ENCODE results near the gene GALNT2.
A peak's percentile ranks its signal among the peaks of the same experiment; 100 is the strongest.

GALNT2 gene

GRCh38 chr1:230207598-230207997 lies 140.6 kb downstream of the GALNT2 start:
- Histone ChIP-seq H3K9ac (ENCODE audit: low read depth, low read length) (no peak overlapping the region), H3K4me1 (ENCODE audit: control insufficient read depth, insufficient read depth, low read length) (no peaks in the 10 kb centered on the region), H3K4me3 (ENCODE audit: low read length) (no peak overlapping the region), H3K4me2 (ENCODE audit: low read length) (no peak overlapping the region), H3K9me3 (replicated peaks; ENCODE audit: low read length) (no peaks in the 10 kb centered on the region), H3K27me3 (ENCODE audit: control insufficient read depth, insufficient read depth, low read length) (no peaks in the 10 kb centered on the region), H3K36me3 (ENCODE audit: insufficient read depth, low read length) (peaks cover 16% of the 10 kb centered on the region)

- Histone ChIP-seq H3K9ac (ENCODE audit: low read depth, low read length) (no peak overlapping the region), H3K4me2 (ENCODE audit: low read length) (no peak overlapping the region), H3K9me3 (replicated peaks; ENCODE audit: low read length) (no peaks in the 10 kb centered on the region), H3K27me3 (ENCODE audit: control insufficient read depth, insufficient read depth, low read length) (no peaks in the 10 kb centered on the region), H3K4me1 (ENCODE audit: control insufficient read depth, insufficient read depth, low read length) (no peaks in the 10 kb centered on the region), H3K36me3 (ENCODE audit: insufficient read depth, low read length) (peaks cover 10% of the 10 kb centered on the region), H3K4me3 (ENCODE audit: low read length) (no peak overlapping the region)
Observed at GRCh38 chr1:230208619-230209261, 141.7 kb downstream of the GALNT2 start.

- H3K4me1 ChIP-seq (ENCODE audit: control insufficient read depth, insufficient read depth, low read length), result peaks cover 12% of the 10 kb centered on the region
- H3K36me3 ChIP-seq (ENCODE audit: insufficient read depth, low read length), result no peaks in the 10 kb centered on the region
- H3K27me3 ChIP-seq (ENCODE audit: control insufficient read depth, insufficient read depth, low read length), result no peaks in the 10 kb centered on the region
- no peak overlapping the region for H3K4me2 ChIP-seq (ENCODE audit: low read length)
- no peak overlapping the region for H3K4me3 ChIP-seq (ENCODE audit: low read length)
- H3K9ac ChIP-seq (ENCODE audit: low read depth, low read length), result no peak overlapping the region
- H3K9me3 ChIP-seq (replicated peaks; ENCODE audit: low read length), result no peaks in the 10 kb centered on the region
Observed at GRCh38 chr1:230210326-230210980, 143.4 kb downstream of the GALNT2 start.

GRCh38 chr1:230210981-230211336 lies 143.9 kb downstream of the GALNT2 start:
- no peak overlapping the region for H3K4me3 ChIP-seq (ENCODE audit: low read length)
- no peaks in the 10 kb centered on the region for H3K36me3 ChIP-seq (ENCODE audit: insufficient read depth, low read length)
- H3K27me3 ChIP-seq (ENCODE audit: control insufficient read depth, insufficient read depth, low read length), result no peaks in the 10 kb centered on the region
- H3K9me3 ChIP-seq (replicated peaks; ENCODE audit: low read length), result no peaks in the 10 kb centered on the region
- no peak overlapping the region for H3K9ac ChIP-seq (ENCODE audit: low read depth, low read length)
- H3K4me1 ChIP-seq (ENCODE audit: control insufficient read depth, insufficient read depth, low read length), result peaks cover 15% of the 10 kb centered on the region
- H3K4me2 ChIP-seq (ENCODE audit: low read length), result no peak overlapping the region

- Histone ChIP-seq H3K9me3 (replicated peaks; ENCODE audit: low read length) (no peaks in the 10 kb centered on the region), H3K9ac (ENCODE audit: low read depth, low read length) (no peak overlapping the region), H3K36me3 (ENCODE audit: insufficient read depth, low read length) (no peaks in the 10 kb centered on the region), H3K4me2 (ENCODE audit: low read length) (no peak overlapping the region), H3K27me3 (ENCODE audit: control insufficient read depth, insufficient read depth, low read length) (no peaks in the 10 kb centered on the region), H3K4me1 (ENCODE audit: control insufficient read depth, insufficient read depth, low read length) (peaks cover 15% of the 10 kb centered on the region), H3K4me3 (ENCODE audit: low read length) (no peak overlapping the region)
Observed at GRCh38 chr1:230211436-230212145, 144.6 kb downstream of the GALNT2 start.

- no peak overlapping the region for H3K4me3 ChIP-seq (ENCODE audit: low read length)
- H3K9me3 ChIP-seq (replicated peaks; ENCODE audit: low read length), result no peaks in the 10 kb centered on the region
Observed at GRCh38 chr1:230212405-230212936, 145.4 kb downstream of the GALNT2 start.

GRCh38 chr1:230215031-230215430 lies 148.0 kb downstream of the GALNT2 start:
- peaks cover 15% of the 10 kb centered on the region for H3K4me1 ChIP-seq (ENCODE audit: control insufficient read depth, insufficient read depth, low read length)
- H3K9ac ChIP-seq (ENCODE audit: low read depth, low read length), result peak overlapping the region; percentile 27

More at GRCh38 chr1:230212405-230212936, 145.4 kb downstream of the GALNT2 start:
- Histone ChIP-seq H3K27me3 (ENCODE audit: control insufficient read depth, insufficient read depth, low read length) (no peaks in the 10 kb centered on the region), H3K36me3 (ENCODE audit: insufficient read depth, low read length) (no peaks in the 10 kb centered on the region), H3K4me2 (ENCODE audit: low read length) (no peak overlapping the region), H3K4me1 (ENCODE audit: control insufficient read depth, insufficient read depth, low read length) (peaks cover 15% of the 10 kb centered on the region), H3K9ac (ENCODE audit: low read depth, low read length) (no peak overlapping the region)

GRCh38 chr1:230215529-230215928 lies 148.5 kb downstream of the GALNT2 start:
- no peak overlapping the region for H3K4me3 ChIP-seq (ENCODE audit: low read length)
- peaks cover 15% of the 10 kb centered on the region for H3K4me1 ChIP-seq (ENCODE audit: control insufficient read depth, insufficient read depth, low read length)

More at GRCh38 chr1:230215031-230215430, 148.0 kb downstream of the GALNT2 start:
- peak overlapping the region; percentile 11 for H3K4me2 ChIP-seq (ENCODE audit: low read length)
- H3K9me3 ChIP-seq (replicated peaks; ENCODE audit: low read length), result no peaks in the 10 kb centered on the region
- no peaks in the 10 kb centered on the region for H3K27me3 ChIP-seq (ENCODE audit: control insufficient read depth, insufficient read depth, low read length)
- no peak overlapping the region for H3K4me3 ChIP-seq (ENCODE audit: low read length)
- no peaks in the 10 kb centered on the region for H3K36me3 ChIP-seq (ENCODE audit: insufficient read depth, low read length)

GRCh38 chr1:230216896-230217295 lies 149.9 kb downstream of the GALNT2 start:
- Histone ChIP-seq H3K4me1 (ENCODE audit: control insufficient read depth, insufficient read depth, low read length) (peaks cover 15% of the 10 kb centered on the region), H3K9me3 (replicated peaks; ENCODE audit: low read length) (no peaks in the 10 kb centered on the region), H3K36me3 (ENCODE audit: insufficient read depth, low read length) (no peaks in the 10 kb centered on the region), H3K27me3 (ENCODE audit: control insufficient read depth, insufficient read depth, low read length) (no peaks in the 10 kb centered on the region), H3K9ac (ENCODE audit: low read depth, low read length) (no peak overlapping the region), H3K4me2 (ENCODE audit: low read length) (no peak overlapping the region), H3K4me3 (ENCODE audit: low read length) (no peak overlapping the region)

More at GRCh38 chr1:230215529-230215928, 148.5 kb downstream of the GALNT2 start:
- Histone ChIP-seq H3K36me3 (ENCODE audit: insufficient read depth, low read length) (no peaks in the 10 kb centered on the region), H3K9ac (ENCODE audit: low read depth, low read length) (no peak overlapping the region), H3K9me3 (replicated peaks; ENCODE audit: low read length) (no peaks in the 10 kb centered on the region), H3K27me3 (ENCODE audit: control insufficient read depth, insufficient read depth, low read length) (no peaks in the 10 kb centered on the region), H3K4me2 (ENCODE audit: low read length) (peak overlapping the region; percentile 11)

GRCh38 chr1:230218667-230219066 lies 151.6 kb downstream of the GALNT2 start:
- Histone ChIP-seq H3K4me2 (ENCODE audit: low read length) (no peak overlapping the region), H3K27me3 (ENCODE audit: control insufficient read depth, insufficient read depth, low read length) (no peaks in the 10 kb centered on the region)

GRCh38 chr1:230219174-230220067 lies 152.4 kb downstream of the GALNT2 start:
- Histone ChIP-seq H3K27me3 (ENCODE audit: control insufficient read depth, insufficient read depth, low read length) (no peaks in the 10 kb centered on the region), H3K36me3 (ENCODE audit: insufficient read depth, low read length) (no peaks in the 10 kb centered on the region), H3K4me1 (ENCODE audit: control insufficient read depth, insufficient read depth, low read length) (peaks cover 25% of the 10 kb centered on the region), H3K9me3 (replicated peaks; ENCODE audit: low read length) (no peaks in the 10 kb centered on the region), H3K9ac (ENCODE audit: low read depth, low read length) (no peak overlapping the region), H3K4me3 (ENCODE audit: low read length) (no peak overlapping the region), H3K4me2 (ENCODE audit: low read length) (no peak overlapping the region)

More at GRCh38 chr1:230218667-230219066, 151.6 kb downstream of the GALNT2 start:
- Histone ChIP-seq H3K9ac (ENCODE audit: low read depth, low read length) (no peak overlapping the region), H3K36me3 (ENCODE audit: insufficient read depth, low read length) (no peaks in the 10 kb centered on the region), H3K4me3 (ENCODE audit: low read length) (no peak overlapping the region), H3K9me3 (replicated peaks; ENCODE audit: low read length) (no peaks in the 10 kb centered on the region), H3K4me1 (ENCODE audit: control insufficient read depth, insufficient read depth, low read length) (peaks cover 26% of the 10 kb centered on the region)

All from skeletal muscle satellite cell (primary cell).